Stimulated activated CD8-positive, alpha-beta memory T cell treated with anti-CD3 and anti-CD28 coated beads, Interleukin-15, amount 100 ng/mL, for 4 hours (primary cell): ENCODE results near the gene GCK.
"Not testable (repeated sequence)": the region's sequence is repeated elsewhere in the genome, so short reads cannot be mapped to it uniquely, and the experiment has no call there.

ENCODE experiments used
- DNase-seq, 2 donors: peaks; one replicate each; pipeline ENCODE4 v3.0.0-alpha.2; 2020; ENCODE audit warnings: low read depth in 2 of 2

Gene GCK

DNA sequence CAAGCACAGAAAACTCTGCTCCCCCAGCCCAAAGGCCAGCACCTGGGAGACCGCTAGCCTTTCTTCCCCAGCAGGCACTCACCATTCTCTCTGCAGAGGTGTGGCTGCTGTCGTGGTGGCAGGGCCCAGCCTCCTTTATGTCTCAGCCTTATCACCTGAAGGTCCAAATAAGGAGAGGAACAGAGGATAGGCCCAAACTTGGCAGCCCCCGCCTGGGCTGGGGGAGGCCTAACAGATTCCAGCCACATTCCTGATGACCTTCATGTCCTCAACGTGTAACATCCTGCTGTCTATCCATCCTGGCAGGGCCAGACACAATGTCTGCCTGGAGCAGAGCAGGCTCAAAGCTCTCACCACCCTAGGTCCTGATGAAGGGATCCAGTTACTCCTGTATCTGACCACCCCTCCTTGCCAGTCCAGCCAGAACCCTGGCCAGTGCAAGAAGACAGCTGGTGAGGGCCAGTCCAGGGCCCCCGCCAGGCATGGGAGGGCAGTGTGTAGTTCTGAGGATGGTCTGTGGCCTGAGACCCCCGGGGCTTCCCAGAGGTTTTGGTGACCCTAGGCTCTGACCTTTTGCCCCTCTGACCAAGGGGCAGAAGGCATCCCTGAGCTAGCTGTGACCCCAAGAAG is 47.9 kb downstream of the GCK start, which contains the start of gene MYL7:
TSS of gene MYL7 (minus strand) at position 112 of the 630 bp plus-strand sequence. CDS start at position 85, 27 bp downstream.
- no peak for DNase-seq

DNA sequence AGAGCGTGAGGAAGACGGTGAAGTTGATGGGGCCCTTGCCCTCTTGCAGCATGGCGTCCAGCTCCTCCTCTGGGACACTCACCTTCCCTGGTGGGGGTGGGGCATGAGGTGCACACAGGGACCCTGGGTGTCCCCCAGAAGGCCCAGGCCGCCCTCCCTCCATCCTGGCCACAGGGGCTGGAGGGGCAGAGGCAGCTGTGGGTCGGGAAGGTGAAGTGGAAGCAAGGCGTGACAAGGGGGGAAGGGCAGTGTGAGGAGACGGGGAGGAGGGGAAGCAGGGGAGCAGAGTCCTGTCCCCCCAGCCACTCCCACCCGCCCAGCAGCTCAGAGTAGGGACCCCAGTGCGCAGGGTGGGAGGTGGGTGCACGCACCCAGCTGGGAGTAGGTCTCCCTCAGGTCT is 48.9 kb downstream of the GCK start:
- DNase-seq = no peak

DNA sequence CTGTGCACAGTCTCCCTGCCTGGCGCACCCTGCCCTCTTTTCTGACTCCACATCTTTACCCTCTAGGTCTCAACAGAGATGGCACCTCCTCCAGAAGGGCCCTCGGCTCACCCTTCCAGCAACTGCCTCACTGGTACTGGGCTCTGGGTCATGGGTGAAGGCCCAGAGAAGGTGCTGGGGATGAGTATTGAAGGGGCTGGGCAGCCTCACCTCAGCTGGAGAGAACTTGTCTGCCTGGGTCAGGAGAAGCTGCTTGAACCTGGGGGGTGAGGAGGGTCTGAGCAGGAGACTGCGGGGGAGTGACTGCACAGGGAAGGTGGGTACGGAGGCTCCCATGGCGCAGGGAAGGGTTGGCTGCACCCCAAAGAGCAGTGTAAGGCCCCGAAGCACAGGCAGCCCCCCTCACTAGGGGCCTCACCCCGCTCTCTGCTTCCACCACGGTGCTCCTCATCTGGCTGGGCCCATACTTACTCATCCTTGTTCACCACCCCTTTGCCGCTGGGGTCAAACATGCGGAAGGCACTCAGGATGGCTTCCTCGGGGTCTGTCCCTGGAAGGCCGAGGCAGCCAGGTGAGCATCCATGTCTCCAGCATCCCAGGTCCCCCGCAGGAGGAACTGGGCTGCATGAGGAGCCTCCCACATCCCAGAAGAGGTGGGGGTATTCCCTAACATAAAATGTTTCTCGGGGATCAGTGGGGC is 49.8 kb downstream of the GCK start:
- DNase-seq = no peak

DNA sequence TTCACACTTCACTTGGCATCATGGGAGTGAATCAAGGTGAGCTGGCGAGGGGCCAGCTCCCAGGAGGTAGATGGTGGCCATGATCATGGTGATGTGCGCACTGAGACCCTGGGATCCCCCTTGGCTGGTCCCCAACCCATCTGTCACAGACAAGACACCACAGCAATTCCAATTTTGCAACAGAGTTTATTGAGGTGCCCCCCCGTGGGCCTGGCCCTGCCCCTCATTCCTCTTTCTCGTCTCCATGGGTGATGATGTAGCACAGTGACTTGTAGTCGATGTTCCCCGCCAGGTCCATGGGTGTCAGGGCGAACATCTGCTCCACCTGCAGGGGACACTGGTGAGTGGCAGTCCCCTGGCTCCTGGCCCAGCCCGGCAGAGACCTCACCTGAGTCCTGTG is 50.5 kb downstream of the GCK start:
- no peak for DNase-seq

DNA sequence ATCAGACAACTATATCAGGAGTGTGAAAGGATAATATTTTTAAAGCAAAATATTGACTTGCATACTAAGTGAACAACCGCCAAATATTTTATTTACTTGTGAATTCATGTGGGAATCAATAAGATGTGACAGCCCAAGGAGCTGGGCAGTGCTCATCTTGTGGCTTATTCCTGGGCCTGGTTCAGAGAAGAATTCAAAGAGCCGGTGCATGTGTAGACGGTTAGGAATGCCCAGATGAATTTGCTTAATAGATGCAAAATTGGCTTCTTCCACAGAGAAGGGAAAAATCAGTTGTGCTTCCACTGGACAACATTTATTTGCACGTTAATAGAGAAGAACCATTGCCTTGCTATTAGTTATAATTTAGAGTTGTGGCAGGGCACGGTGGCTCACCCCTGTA is 52.5 kb downstream of the GCK start:
- no peak for DNase-seq

DNA sequence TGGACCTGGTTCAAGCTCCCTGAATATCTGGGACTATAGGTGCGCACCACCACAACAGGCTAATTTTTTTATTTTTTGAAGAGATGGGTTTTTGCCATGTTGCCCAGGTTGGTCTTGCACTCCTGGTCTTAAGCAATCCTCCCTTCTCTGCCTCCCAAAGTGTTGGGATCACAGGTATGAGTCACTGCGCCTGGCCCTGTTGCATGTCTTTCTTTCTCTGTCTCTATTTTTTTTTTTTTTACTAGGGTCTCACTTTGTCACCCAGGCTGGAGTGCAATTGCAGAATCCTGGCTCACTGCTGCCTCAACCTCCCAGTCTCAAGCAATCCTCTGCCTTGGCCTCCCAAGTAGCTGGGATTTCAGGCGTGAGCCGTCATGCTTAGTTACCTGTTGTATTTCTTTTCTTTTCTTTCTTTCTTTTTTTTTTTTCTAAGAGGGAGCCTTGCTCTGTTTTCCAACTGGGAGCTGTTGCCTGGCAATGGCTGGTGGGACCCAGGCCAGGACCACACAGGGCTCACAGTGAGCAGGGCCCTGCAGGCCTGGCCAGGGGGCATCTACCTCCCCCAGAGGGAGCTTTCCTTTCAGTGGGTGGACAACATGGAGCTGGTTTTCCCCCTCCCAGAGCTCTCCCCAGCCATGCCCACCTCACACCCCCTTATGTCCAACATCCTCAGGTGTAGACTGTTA is 54.2 kb downstream of the GCK start:
- no peak for DNase-seq

DNA sequence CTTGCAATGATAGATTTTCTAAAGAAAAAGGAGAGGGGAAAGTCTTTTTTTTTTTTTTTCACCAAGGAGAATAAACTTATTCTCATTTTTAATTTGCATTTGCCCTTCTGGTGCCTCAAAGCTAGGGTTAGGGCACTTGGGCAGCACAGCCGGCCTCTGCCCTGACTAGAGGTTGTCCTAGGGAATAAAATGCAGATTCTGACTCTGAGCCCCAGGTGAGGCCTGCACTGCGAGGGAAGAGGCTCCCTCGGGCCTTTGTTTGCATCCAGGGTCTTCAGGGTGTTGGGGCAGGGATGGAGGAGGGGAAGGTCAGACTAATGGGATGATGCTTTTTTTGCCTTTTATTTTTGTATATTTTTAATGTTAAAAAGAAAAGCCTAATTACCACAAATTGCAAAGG is 55.9 kb downstream of the GCK start:
- DNase-seq = no peak

DNA sequence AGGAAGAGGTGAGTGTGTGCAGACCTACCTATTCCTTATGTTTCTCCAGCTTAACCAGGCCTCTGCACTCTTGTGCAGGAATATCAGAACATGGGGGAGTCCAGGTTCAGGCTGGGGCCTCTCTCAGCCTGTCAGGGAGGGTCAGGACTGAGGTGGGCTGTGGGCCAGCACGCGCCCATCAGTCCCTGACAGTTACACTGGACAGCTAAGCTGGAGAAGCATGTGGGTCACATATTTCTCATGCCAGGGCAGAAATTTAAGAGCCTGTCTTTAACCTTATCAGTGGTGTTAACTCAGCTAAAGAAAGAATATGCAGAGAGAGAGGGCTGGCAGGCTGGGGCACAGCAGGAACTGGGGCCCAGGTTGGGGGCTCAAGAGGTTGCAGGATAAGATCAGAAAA is 57.2 kb downstream of the GCK start:
- DNase-seq = no peak

DNA sequence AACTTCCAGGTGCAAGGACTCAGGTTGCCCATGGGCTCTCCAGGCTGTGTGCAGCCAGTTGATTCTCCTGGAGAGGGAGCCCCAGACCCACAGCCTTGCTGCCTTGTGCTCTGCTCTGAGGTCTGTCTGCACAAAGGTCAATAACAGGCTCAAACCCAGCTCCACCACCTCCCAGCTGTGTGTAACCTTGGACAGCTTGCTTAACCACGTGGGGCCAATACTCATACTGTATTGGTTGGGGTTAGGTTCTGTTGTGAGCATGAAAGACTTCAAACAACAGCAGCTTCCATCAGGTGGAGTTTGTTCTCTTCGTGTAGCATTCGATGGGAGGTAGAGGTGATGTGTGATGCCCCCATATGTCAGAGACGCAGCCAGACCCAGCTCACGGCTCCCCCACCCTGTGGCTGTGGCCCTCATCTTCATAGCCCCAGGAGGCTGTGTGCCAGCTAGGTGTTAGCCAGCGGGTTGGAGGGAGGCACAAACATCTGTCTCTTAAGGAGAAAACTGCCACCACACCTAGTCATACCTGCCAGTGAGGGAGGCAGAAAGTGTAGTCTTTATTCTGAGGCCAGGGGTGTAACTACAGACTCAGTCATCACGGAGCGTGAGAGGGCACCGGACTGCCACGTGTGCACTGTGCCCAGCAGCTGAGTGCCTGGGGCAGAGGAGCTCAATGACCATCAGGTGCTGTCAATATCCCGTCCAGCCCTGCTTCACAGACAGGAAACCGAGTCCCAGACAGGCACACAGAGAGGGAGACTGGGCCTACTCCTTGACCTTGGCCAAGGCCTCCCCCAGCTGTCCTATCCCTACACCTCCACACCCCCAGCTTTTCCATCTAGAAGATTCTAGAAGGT is 57.8 kb downstream of the GCK start:
- DNase-seq = no peak

DNA sequence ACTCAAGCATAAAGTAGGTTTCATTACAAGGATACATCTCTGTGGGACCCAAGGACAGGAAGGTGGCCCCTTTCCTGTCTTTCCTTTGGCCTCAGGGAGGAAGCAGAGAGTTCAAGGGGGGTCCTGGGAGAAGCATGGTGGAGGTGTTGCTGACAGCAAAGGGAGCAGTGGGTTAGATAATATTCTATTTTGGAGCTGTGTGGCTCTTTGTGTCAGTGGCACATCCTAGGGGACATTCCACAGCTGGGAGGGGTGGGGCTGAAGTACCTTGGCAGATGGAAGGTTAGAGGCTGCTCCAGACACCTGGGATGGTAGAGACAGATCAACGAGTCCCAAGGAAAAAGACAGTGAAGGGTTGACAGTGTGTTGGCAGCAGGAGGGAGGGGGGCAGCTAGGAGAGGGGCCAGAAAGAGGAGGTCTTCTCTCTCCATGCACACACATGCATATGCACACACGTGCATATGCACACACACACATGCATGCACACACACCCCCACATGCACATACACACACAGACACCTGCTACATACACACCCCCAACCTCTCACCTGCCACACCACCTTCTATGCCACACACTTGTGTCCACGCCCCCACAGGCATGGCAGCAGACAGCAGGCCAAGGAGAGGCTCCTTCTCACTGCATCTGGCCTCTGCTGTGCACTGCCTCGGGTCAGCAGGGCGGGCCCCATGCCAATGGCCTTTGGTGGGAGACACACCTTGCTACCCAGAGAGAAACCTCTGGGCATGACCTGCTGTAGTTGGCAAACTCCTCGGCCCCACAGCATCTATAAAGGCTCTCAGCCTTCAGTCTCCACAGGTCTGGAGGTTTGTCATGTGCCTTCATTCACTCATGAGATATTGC is 60.3 kb downstream of the GCK start:
- no peak for DNase-seq

DNA sequence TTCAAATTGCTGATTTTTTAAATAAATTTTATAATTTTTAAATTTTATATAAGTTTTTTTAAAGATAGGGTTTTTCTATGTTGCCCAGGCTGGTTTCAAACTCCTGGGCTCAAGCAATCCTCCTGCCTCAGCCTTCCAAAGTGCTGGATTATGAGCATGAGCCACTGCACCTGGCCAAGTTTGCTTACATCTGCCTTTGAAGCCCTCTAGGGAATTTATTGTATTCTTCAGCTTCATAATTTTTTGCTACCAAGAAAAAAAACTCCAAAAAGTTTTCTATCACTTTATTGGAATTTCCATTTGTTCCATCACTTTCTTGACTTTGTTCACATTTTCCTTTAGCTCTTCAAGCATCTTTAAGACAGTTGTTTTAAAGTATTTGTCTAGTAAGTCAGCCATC is 62.1 kb downstream of the GCK start:
- DNase-seq = no peak

DNA sequence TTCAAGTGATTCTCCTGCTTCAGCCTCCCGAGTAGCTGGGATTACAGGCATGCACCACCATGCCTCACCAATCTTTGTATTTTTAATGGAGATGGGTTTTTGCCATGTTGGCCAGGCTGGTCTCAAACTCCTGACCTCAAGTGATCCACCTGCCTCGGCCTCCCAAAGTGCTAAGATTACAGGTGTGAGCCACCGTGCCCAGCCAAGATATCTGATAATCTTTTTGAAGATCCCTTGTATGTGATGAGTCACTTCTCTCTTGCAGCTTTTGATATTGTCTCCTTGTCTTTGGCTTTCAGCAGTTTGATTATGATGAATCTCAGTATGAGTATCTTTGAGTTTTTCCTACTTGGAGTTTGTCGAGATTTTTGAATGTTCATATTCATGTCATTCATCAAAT is 62.7 kb downstream of the GCK start:
- not testable (repeated sequence) for DNase-seq

DNA sequence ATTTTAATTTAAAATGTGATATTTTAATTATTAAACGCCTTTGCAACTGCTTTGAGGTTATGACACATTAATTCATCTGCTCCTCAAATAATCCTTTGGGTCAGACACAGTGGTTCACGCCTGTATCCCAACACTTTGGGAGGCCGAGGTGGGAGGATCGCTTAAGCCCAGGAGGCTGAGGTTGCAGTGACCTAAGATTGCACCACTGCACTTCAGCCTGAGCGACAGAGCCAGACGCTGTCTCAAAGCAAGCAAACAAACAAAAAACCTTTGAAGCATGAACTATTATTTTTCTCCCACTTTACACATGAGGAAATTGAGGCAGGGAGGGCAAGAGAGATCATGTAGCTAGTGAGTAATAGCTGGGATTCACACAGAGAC is 64.4 kb downstream of the GCK start:
- DNase-seq = no peak

DNA sequence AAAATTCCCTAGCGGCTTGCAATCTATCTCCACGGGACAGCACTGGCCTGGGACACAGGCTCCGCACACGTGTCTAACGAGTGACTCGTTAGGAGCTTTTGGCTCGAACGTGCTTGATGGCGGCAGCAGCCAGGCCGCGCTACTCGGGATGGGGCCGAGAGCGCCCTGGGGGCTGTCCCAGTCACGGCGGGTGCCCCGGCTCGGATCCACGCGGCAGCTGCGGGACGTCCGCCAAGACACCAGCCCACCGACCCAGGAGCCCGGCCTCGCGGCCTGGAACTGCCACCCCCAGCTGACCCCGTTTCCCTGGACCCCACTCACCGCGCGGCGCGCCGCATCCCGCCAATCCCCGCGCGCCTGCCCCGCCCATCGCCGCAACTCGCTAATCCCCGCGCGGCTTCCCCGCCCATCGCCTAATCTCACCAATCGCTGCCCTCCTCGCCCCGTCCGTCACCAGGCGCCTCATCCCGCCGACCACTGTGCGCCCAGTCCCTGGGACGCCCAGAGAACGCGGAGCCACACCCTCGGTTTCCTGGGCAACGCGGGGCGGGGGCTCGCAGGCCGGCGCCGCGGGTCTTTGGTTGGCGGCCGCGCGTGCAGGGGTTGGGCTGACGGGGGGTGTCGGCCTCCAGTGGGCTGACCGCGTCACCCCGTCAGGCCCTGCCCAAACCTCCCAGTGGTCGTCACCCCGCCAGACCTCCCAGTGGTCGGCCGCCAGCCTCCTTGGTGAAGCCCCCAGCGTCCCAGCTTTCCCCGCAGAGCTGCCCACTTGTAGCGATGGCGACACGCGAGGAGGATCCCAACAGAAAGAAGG is 65.8 kb downstream of the GCK start, which contains the start of gene POLD2:
TSS of gene POLD2 (minus strand) at position 359 of the 814 bp plus-strand sequence. CDS start 1,495 bp downstream, outside the sequence.
- peak; percentile 96 for DNase-seq

DNA sequence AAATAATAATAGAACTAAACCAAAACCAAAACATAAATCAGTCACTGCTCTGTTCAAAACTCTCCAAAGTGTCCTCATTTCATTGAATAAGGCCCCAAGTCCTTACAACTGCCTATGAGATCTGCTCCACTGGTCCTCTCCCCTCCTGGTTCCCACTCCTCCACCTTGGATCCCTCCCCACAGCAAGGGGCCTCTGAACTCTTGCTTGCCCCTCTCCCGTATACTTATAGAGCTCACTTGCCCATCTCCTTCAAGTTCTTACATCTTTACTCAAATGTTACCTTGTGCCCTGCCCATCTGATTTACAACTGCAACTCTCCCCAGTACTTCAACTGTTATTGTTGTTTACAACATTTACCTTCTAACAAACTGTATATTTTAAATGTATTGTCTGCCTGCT is 66.7 kb downstream of the GCK start:
- no peak for DNase-seq

DNA sequence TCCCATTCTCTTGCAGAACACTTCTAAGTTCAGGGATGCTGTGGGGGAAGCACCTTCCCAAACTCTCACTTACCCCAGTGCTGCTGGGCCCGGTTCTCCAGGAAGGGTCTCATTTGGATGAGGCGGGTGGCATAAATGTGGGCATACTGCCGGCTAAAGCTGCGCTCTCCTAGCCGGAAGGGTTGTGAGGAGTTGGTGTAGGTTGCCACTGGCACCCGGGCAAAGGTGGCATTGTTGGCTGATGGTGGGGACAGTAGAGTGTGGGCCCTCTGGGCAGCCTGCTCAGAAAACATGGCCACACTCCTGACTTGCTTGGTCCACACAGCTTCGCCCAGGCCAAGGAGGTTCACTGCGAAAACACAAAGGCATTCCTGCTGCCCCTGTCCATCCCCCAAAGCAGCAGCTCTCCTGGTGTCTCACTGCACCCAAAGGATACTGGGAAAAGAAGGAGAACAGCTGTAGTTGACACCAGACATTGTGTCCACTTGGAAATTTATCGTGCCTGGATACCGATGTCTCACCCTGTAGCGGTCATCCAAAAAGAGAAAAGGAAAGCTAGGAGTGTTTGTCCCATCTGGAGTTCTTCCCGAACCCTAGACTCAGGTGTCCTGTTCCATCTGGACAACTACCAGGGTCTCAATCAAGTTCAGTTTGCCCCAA is 67.3 kb downstream of the GCK start:
- no peak for DNase-seq

DNA sequence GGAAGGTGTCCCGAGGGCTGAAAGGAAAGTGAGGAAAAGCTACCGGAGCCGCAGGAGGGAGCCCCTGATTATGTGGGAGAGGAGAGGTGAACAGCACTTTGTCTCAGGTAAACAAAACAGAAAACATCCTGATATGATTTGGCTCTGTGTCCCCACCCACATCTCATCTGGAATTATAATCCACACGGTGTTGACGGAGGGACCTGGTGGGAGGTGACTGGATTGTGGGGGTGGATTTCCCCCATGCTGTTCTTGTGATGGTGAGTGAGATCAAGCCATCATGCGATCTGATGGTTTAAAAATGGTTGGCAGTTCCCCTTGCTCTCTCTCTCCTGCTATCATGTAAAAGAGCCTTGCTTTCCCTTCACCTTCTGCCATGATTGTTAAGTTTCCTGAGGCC is 68.8 kb downstream of the GCK start:
- DNase-seq = no peak

DNA sequence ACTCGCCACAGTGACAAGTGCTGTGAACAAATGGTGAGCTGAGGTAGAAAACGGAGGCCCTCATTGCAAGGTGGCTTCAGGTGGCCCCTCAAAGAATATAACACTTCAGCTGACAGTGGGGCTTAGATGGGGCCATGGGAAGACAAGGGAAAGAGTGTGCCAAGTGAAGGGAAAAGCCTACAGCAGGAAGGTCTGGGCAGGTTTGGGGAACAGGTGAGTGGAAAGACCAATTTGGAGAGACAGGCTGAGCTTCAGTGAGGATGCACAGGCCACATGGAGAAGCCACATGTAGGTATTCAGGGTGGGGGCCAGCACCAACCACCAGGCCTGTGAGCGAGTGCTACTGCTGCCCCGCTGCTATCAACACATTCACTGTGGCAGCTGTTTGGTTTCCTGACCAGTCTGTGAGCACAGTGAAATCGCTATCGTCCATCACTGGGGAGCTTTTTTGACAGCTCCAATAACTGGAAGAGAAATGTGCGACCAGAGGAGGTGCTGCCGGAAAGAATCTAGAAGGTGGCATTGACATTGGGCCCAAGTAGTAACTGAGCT is 69.3 kb downstream of the GCK start:
- DNase-seq = no peak

DNA sequence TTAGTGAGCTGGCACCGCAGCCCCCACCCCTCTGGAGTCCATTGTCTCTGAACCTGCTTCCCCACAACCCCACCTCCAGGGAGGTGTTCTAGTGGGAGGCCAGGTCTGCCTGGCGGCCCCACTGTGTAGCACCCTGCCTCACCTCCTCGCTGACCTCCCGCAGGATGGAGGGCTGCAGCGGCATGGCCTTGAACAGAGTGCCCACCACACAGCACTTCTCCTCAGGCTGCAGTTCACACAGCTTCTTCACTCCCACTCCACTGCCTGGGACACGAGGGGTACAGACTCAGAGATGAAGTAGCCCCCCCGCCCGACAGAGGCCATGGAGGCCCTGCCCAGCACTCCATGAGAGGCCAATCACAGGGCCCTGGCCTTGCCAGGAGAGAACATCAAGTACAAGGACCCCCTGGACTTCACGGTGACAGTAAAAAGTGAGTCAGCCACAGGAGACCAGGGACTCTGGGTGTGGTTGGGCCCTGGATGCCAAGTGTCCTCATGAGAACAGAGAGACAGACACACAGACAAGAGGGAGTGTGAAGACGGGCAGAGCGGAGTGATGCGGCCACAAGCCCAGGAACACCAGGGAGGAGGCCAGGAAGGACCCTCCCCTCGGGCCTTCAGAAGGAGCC is 71.3 kb downstream of the GCK start:
- DNase-seq = no peak
